Small intestine (tissue), 7 donors: ENCODE measurements around the gene LRP1. TPM values are rescaled to one million over a fixed set of nuclear protein-coding genes. Genes with fewer than 3 reads are reported as not detected.

Source experiments
- DNase-seq, 2 donors: peaks; one replicate each; pipeline versions ENCODE4 v3.0.0 to v3.0.0-alpha.2; 2013
- FAIRE-seq: peaks from 2 replicates; lab custom pipeline; 2012; peaks lifted over from hg19 to GRCh38; lab: Jason Lieb, UNC
- H3K27ac ChIP-seq, 3 donors: one replicate each; pipeline ENCODE4 v1.5.1; 2013; ENCODE audit warnings: low read length in 2 of 3, mild to moderate bottlenecking in 2 of 3, control low read depth in 1 of 3, inconsistent platforms in 1 of 3, low read depth in 1 of 3, moderate library complexity in 1 of 3
- H3K27me3 ChIP-seq, 3 donors: one replicate each; pipeline ENCODE4 v1.6.1; 2013; ENCODE audit warnings: low read length in 3 of 3, inconsistent platforms in 1 of 3; ENCODE audit not compliant: control insufficient read depth in 3 of 3, insufficient read depth in 3 of 3
- H3K36me3 ChIP-seq, 3 donors: one replicate each; pipeline ENCODE4 v1.6.1; 2013; ENCODE audit warnings: low read length in 3 of 3, inconsistent platforms in 1 of 3, low read depth in 1 of 3, mild to moderate bottlenecking in 1 of 3, moderate library complexity in 1 of 3; ENCODE audit not compliant: control insufficient read depth in 3 of 3, insufficient read depth in 2 of 3
- H3K4me1 ChIP-seq, 3 donors: one replicate each; pipeline ENCODE4 v1.6.1; 2013; ENCODE audit warnings: low read length in 2 of 3, inconsistent platforms in 1 of 3, low read depth in 1 of 3, mild to moderate bottlenecking in 1 of 3, moderate library complexity in 1 of 3; ENCODE audit not compliant: control insufficient read depth in 3 of 3, insufficient read depth in 2 of 3
- H3K4me3 ChIP-seq, 3 donors: one replicate each; pipeline ENCODE4 v1.5.1; 2013; ENCODE audit warnings: low read length in 3 of 3, control low read depth in 1 of 3, inconsistent platforms in 1 of 3, low read depth in 1 of 3, mild to moderate bottlenecking in 1 of 3, moderate library complexity in 1 of 3
- H3K9me3 ChIP-seq, 2 donors: one replicate each; pipeline ENCODE4 v1.6.1; 2013; ENCODE audit warnings: low read depth in 1 of 2, low read length in 1 of 2; ENCODE audit not compliant: control insufficient read depth in 2 of 2, insufficient read depth in 1 of 2
- WGBS, 3 donors: extraction: QIAGEN DNeasy Blood & Tissue Kit; methylation state at CpG; one replicate each; pipeline ENCODE4 v1.1.7; 2013; 5-methylcytosine and 5-hydroxymethylcytosine counted together
- polyA plus RNA-seq, 4 donors: library from polyadenylated mRNA; stranded (reverse) in 3 of 4; unstranded in 1 of 4; fragments of 200-250 nt in 3 of 4; fragments of 120-200 nt in 1 of 4; gene quantifications; one replicate each; pipeline versions ENCODE4 v1.2.1 to v1.2.3, GENCODE V29; 2013
- donor health status: healthy with polysubstance abuse.
- donor health status: control.
- donor health status: control.
- donor health status: Bipolar disorder and iron deficiency.
- donor health status: healthy.

LRP1 gene
- polyA plus RNA-seq, 4 donors = 24.3 to 55.3 (median 41.6) TPM

- no peak for FAIRE-seq
- 38 to 67% (median 52%) methylated on average over 5 of the region's 5 CpGs for WGBS, 3 donors
- Histone ChIP-seq H3K27me3 (peaks cover 0 to 90% (median 68%) of the 10 kb centered on the region in 3 donors), H3K4me1 (peaks cover 0 to 19% (median 0%) of the 10 kb centered on the region in 3 donors), H3K27ac (no peak overlapping the region), H3K4me3 (no peak overlapping the region), H3K9me3 (no peaks in the 10 kb centered on the region), H3K36me3 (peaks cover 0 to 6% (median 0%) of the 10 kb centered on the region in 3 donors)
- no peak for DNase-seq
Measured at GRCh38 chr12:57218030-57218853, 90.0 kb downstream of the LRP1 start.

GRCh38 chr12:57219205-57219992 lies 91.1 kb downstream of the LRP1 start:
- FAIRE-seq = no peak
- no peak for DNase-seq
- no peak overlapping the region for H3K27ac ChIP-seq
- 24 to 56% (median 40%) methylated on average over 14 of the region's 14 CpGs for WGBS, 3 donors
- H3K27me3 ChIP-seq = peaks cover 0 to 98% (median 76%) of the 10 kb centered on the region in 3 donors
- no peak overlapping the region for H3K4me3 ChIP-seq
- H3K9me3 ChIP-seq = no peaks in the 10 kb centered on the region
- H3K4me1 ChIP-seq = peaks cover 0 to 19% (median 0%) of the 10 kb centered on the region in 3 donors
- H3K36me3 ChIP-seq = no peaks in the 10 kb centered on the region

GRCh38 chr12:57219993-57220754 lies 91.9 kb downstream of the LRP1 start:
- WGBS, 3 donors = 3 to 5% (median 4%) methylated on average over 36 to 38 of the region's 38 CpGs
- Histone ChIP-seq H3K27me3 (peaks cover 0 to 98% (median 76%) of the 10 kb centered on the region in 3 donors), H3K4me3 (no peak overlapping the region), H3K27ac (no peak overlapping the region), H3K36me3 (no peaks in the 10 kb centered on the region), H3K9me3 (no peaks in the 10 kb centered on the region), H3K4me1 (peaks cover 0 to 22% (median 0%) of the 10 kb centered on the region in 3 donors)
- FAIRE-seq (no peak), DNase-seq (no peak)

- peaks cover 0 to 24% (median 0%) of the 10 kb centered on the region in 3 donors for H3K4me1 ChIP-seq
- no peak overlapping the region for H3K4me3 ChIP-seq
- no peaks in the 10 kb centered on the region for H3K36me3 ChIP-seq
- 23 to 43% (median 36%) methylated on average over 1 of the region's 1 CpG for WGBS, 3 donors
- peaks cover 0 to 98% (median 74%) of the 10 kb centered on the region in 3 donors for H3K27me3 ChIP-seq
- FAIRE-seq = no peak
- H3K27ac ChIP-seq = no peak overlapping the region
- no peaks in the 10 kb centered on the region for H3K9me3 ChIP-seq
- no peak for DNase-seq
Measured at GRCh38 chr12:57220770-57221168, 92.5 kb downstream of the LRP1 start.

GRCh38 chr12:57221169-57221917 lies 93.1 kb downstream of the LRP1 start:
- FAIRE-seq (no peak), DNase-seq (no peak)
- no peaks in the 10 kb centered on the region for H3K9me3 ChIP-seq
- no peak overlapping the region for H3K27ac ChIP-seq
- no peaks in the 10 kb centered on the region for H3K36me3 ChIP-seq
- H3K4me3 ChIP-seq = no peak overlapping the region
- 4 to 14% (median 6%) methylated on average over 19 to 24 of the region's 24 CpGs for WGBS, 3 donors
- H3K27me3 ChIP-seq = peaks cover under 1 to 98% (median 74%) of the 10 kb centered on the region in 3 donors
- H3K4me1 ChIP-seq = peaks cover 0 to 23% (median 0%) of the 10 kb centered on the region in 3 donors

GRCh38 chr12:57222286-57223190 lies 94.3 kb downstream of the LRP1 start:
- DNase-seq (no peak), FAIRE-seq (no peak)
- no peak overlapping the region for H3K4me3 ChIP-seq
- peaks cover 0 to 26% (median 0%) of the 10 kb centered on the region in 3 donors for H3K4me1 ChIP-seq
- no peak overlapping the region for H3K27ac ChIP-seq
- WGBS, 3 donors = 18 to 33% (median 23%) methylated on average over 12 to 13 of the region's 13 CpGs
- peaks cover 4 to 100% (median 71%) of the 10 kb centered on the region in 3 donors for H3K27me3 ChIP-seq
- H3K9me3 ChIP-seq = no peaks in the 10 kb centered on the region
- no peaks in the 10 kb centered on the region for H3K36me3 ChIP-seq
